RPMI8226 (cell line): ENCODE data around the gene FAM180A.

Experiments
- DNase-seq: peaks from one replicate; pipeline ENCODE4 v3.0.0-alpha.2; 2015

The FAM180A gene

DNA sequence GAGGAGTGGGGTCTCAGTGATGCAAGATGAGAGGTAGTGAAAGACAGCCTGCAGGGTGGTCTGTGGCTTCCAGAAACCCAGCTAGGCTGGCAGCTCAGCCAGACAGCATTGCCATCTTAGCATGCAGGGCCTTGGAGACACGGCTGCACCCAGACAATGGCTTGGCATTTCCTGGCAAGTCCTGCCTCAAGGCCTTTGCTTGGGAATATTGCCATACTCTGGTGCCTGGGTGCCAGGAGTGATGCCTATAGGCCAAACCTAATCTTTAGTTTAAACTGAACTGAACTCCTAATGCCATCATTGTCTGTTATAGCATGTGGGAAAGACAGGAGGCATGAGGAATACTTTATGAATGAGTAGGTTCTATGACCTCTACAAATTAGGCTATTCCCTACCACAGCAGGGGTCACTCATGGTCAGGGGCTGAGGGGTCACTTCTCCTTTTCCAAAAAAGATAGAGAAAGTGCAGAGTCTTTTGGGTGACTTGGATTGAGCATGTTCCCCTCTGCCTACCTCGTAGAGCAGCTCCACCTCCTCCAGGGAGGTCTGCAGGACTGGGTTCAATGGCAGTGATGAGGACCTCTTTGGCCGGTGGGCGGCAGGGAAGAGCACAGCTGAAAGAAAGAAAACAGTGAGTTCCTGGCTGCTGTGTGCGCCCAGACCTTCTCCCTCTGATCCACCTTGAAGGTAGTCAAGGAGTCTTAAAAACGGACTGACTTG is 11.9 kb downstream of the FAM180A start:
- no peak for DNase-seq

DNA sequence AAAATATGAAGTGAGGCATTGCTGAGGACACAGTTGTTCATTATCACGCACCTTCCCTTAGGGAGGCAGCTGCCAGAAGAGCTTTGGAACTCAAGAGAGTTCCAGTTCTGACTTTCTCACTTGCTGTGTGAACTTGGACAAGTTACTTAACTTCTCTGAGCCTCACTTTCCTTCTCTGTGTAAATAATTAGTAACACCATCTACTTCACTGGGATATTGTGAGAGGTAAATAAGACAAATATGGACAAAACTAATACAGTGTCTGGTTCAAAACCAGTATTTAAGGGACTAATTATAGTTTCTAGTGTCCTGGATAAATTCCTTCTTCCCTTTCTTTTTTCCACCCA is 14.3 kb downstream of the FAM180A start:
- DNase-seq, result no peak

DNA sequence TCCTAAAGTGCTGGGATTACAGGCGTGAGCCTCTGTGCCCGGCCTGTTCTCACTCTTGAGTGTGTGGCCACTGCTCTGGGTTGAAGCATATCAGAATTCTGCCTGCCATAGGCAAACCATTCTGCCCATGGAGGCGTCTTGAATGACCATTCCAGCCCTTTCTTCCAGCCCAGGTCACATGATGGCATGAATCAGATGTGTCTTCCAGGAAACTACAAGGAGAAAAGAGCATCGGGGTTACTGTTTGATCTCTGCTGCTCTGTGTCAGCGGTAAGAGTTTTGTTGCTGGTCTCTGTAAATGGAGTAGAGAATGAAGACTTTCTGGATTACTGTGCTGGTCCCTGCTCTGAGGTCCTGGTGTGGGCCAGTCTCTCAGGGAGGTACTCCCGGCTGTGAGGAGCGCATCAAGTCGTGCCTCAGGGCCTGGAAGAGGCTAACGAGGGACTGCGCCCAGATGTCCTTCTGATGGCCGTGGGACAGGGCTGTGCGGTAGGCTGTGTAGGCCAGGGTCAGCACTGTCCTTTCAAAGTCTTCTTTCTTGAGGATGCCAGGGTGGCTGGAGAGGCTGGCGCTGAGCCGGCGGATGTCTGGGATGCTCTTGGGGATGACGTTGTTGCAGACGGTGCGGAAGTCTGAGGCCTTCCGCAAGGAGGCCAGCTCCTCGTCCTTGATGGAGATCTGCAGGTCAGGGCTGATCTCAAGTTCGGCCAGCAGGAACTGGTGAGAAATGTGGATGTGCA is 14.8 kb downstream of the FAM180A start:
- no peak for DNase-seq

- no peak for DNase-seq
These were observed 17.5 kb downstream of the FAM180A start for GRCh38 chr7:135731131-135731530.

GRCh38 chr7:135729230-135729629 is 19.4 kb downstream of the FAM180A start:
- no peak for DNase-seq

DNA sequence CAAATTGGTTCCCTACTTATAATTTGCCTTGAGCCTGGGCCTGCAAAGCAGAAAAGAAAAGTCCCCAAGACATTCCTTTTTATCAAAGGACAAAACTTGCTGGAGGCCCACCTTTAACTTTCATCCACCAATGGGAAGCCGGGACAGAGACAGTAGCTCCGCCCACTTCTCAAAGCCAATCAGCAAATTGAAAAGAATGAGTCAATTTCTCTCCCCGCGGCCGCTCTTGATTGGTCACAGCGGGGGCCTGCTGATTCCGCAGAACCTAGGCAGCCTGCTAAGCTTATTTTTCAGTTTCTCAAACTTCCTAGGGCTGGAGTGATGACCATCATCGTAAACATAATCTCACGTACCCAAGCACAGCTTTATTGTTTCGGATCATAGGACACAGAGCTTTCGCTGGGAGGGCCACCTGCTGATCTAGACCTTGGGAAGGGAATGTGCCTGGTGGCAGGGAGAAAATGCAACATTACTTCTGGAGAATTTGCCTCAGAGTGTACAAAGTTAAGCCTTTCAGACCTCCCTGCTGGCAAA is 20.4 kb downstream of the FAM180A start, which contains the start of gene SLC13A4:
SLC13A4 (minus strand) TSS at position 51 of the 534 bp plus-strand sequence. CDS start 690 bp downstream, outside the sequence.
- no peak for DNase-seq

DNA sequence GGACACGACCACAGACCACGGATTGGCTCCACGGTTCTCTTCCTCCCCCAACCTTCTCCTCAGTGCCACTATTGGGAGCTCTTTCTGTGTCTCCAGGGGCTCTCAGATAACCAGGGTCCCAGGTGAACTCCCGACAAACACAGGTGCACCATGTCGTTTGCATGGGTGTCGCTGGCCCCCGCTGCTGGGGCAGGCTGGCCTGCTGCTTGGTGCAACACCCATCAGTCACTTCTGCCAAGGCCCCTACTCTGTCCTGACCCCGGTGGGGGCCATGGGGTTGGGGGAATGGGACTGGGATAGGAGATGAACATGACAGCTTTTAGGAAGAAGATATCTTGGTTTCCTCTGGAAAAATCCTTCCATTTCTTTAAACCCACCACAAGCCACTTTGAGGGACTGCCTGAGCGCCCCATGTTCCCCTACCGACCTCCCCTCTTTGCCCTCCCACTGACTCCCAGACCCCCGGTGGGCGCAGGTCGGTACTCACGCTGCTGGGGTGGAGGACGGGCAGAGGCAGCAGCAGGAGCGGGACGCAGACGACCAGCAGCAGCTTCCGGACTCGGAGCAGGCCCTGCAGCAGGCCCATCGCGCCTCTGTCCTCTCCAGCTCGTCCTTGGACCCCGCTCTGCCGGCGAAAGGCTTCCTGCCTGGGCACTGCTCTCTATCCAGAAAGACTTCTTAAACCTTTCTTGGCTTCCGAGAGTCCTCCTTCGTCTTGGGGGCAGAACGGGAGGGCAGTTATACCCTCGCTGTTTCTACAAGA is 21.5 kb downstream of the FAM180A start:
- DNase-seq, result no peak

- DNase-seq, result no peak
These were observed 22.3 kb downstream of the FAM180A start for GRCh38 chr7:135726276-135726788.

DNA sequence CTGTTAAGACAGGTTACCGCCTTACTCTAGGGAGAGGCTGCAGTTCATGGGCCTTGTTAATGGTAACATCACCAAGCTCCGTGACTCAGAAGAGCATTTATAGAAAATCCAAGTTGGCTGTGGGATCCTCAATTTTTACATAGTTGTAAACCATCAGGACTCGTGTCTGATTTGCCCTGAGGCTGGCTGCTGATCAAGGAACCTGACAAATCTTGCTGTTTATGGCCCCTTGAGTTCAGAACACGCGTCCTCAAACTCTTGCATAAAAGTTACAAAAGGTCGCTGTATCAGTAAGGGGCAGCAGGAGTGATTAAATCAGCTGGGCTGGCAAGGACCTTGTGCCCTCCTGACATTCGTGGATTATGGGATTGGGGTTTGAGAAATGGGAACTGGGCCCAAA is 25.2 kb downstream of the FAM180A start:
- no peak for DNase-seq

GRCh38 chr7:135721198-135721820 is 27.3 kb downstream of the FAM180A start:
- no peak for DNase-seq

DNA sequence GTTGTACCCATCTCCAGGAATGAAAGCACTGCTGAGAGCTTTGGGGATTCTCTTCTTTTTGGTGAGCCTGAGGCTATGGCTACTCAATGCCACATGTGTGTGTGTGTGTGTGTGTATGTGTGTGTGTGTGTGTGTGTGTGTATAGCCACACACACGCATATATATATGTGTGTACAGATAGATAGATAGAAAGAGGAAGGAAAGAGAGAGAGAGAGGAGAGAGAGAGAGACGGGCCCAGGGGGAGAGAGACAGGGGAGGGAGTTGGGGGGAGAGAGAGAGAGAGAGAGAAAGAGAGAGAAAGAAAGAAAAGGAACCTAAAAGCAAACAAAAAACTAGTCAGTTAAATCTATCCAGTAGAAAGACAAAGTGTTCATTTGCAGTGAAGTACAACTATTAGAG is 28.9 kb downstream of the FAM180A start:
- no peak for DNase-seq

DNA sequence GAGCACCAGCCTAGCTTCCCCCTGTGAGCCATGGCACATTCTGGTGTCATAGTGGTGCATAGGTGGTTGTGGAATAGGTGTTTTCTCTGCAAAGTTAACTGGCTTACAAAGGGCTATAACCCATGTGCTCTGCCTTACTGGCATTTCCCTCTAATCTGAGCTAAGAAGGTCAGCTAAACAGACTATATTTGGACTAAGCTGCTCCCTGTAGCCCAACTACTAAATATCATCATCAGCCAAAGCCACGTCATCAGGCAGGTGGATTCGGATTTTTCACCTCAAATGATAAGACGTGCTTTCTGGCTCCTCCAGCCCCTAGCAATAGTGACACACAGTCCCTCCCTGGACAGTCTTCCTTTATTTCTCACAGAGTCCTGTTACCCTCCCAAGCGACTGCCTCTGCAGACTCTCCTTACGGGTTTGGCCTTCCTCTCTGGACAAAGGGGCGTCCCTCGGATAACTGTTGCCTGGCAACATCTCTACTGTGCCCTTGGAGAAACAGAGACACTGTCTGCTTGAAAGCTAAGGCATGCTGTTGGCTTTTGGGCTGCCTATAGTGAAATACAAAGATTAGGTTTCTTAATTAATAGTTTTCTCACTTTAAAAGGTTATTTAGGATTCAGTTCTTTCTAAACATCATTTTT is 29.7 kb downstream of the FAM180A start:
- DNase-seq, result no peak

DNA sequence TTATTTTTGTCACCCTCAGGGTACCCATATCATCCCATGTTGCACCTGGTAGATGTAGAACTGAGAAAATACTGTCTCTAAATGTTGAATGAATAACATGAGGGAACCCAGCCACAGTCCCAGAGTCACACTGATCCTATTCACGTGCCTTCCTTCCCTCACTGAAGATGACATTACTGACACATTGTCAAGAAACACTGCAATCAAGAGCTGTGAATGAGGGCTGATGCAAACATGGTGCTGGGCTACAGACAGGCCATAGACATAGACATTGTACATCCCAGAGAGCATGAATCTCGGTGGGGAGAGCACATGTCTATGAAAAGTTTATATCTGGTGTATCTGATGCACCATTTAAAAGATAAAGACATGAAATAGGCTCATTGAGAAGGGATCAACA is 30.4 kb downstream of the FAM180A start:
- no peak for DNase-seq

- DNase-seq, result no peak
These were observed 30.9 kb downstream of the FAM180A start for GRCh38 chr7:135717693-135718092.

DNA sequence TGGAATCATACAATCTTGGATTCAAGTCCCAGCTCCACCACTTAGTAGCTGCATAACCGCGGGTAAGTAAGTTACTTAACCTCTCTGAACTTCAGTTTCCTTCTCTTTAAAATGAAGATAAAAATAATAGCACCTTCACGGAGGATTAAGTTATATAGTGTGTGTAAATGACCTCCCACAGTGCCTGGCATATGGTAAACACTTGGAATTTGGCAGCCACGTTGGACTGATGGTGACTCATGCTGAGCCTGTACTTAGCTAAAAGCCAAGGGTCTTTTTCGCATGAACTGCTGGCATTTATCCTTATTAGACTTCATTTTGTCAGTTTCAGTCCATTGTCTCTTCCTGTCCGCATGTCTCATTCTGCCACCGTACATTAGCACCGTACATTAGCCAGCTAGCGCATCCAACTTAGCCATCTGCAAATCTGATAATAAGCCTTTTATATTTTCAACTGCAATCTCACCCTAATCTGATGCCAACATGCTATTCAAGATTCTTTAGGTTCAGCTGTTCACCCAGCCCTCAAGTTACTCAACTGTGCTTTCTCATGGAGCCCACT is 31.9 kb downstream of the FAM180A start:
- no peak for DNase-seq

DNA sequence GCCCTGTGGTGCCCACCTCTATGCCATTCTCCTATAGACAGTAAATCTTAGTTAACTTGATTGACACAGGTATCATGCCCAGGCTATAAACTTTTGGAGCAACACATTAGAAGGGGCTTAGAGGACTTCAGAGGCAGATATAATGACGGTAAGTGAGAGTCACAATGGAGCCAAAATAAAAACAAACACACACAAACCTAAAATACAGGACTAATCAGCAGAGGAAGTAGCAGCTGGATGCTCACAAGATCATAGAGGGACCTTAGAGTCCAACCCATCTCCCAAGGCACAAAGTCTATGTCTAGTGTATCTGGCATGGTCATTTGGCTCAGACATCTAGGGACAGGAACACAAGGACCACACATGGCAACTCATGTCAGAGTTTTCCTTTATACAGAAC is 32.9 kb downstream of the FAM180A start:
- no peak for DNase-seq

- DNase-seq, result no peak
These were observed 33.5 kb downstream of the FAM180A start for GRCh38 chr7:135715055-135715522.

DNA sequence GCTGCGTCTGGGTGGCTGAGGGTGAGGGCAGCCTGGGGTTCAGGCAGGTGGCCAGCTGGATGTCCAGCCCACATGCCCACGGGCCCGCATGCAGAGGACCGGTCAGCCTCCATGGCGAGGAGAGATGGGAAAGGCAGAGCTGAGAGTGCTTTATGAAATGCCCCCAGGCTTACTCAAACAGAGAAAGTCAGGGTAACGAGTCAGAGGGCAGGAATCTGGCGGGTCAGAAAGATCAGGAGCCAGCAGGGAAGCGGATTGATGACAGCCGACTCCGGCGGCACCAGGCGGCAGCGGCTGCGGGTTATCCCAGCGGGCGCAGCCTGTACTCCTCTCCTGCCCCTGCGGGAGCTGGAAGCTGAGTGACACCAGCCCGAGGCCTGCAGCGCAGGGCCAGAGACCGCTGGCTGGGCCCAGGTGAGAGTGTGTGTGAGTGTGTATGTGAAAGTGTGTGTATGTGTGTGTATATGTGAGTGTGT is 34.0 kb downstream of the FAM180A start:
- no peak for DNase-seq

GRCh38 chr7:135713836-135714470 is 34.7 kb downstream of the FAM180A start:
- no peak for DNase-seq

DNA sequence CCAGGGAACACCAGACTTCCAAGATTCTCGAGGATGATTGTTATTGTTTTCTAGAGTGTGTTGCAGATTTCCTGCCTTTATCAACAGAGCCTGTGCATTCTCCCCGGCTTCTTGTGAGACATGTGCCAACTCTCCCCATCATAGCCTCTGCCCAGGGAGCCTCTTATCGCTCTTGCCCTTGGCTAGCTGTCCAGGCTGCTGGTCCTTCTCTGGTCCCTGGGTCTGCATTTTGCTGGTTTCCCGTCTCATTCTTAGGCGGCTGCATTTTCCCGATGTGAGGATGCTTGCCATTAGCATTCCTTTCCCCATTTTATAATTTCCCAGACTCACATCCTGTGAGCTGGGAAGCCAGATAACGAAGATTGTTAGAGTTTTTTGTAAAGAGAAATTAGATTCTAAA is 35.8 kb downstream of the FAM180A start:
- DNase-seq, result no peak

- no peak for DNase-seq
These were observed 36.3 kb downstream of the FAM180A start for GRCh38 chr7:135712182-135712782.
